GM19240 (cell line): ENCODE measurements around the gene RPLP1.

Experiments
- DNase-seq: peaks from one replicate; pipeline ENCODE4 v3.0.0; 2011; ENCODE audit warnings: low spot score; ENCODE audit not compliant: insufficient read length

Gene RPLP1

DNA sequence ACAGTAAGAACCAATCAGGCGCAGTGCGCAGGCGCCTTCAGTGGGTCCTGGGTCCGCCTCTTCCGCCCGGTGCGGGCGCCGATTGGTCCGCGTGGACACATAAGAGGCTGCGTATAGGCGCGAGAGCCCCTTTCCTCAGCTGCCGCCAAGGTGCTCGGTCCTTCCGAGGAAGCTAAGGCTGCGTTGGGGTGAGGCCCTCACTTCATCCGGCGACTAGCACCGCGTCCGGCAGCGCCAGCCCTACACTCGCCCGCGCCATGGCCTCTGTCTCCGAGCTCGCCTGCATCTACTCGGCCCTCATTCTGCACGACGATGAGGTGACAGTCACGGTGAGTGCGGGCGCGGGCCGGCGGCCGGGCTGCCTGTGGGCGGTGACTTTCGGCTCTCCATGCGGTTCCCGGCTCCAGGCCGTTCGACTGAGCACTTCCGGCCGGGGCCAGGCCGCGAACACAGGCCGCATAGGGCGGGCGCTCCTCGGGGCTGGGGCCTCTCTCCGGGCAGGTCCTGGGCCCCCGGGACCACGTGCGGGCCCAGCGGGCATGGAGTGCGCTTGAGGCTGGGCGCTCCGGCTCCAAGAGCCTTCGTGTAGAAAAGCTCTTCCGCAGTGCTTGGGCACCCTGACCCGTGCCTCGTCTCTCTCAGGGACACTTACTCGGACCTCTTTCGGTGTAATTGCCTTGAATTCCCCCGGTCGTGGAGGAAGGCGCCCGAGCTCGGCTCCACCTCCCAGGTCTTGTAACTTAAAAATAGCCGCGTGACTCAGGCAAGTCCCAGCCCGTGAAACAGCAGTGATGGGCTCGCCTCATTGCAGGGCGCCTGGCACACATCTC lies at the start of gene RPLP1:
TSS of gene RPLP1 (plus strand) at position 127 of the 830 bp plus-strand sequence. CDS start at position 258, 131 bp downstream.
- DNase-seq: peak; percentile 53

DNA sequence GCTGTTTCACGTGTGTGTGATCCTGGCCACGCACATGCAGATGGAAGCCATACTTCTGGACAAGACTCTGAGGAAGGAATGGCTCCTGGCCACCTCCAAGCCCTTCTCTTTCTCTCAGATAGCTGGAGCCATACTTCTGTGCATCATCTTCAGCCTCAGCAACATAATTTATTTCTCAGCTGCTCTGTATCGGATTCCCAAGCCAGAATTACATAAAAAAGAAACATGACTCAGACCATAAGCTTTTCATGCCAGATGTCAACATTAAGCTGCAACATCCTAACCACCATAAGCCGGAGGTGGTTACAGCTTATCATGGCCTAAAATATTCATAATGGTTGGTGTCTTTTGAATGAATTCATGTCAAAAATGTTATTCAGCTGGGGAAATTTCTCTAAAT lies 49.0 kb upstream of the RPLP1 start:
- DNase-seq: no peak

DNA sequence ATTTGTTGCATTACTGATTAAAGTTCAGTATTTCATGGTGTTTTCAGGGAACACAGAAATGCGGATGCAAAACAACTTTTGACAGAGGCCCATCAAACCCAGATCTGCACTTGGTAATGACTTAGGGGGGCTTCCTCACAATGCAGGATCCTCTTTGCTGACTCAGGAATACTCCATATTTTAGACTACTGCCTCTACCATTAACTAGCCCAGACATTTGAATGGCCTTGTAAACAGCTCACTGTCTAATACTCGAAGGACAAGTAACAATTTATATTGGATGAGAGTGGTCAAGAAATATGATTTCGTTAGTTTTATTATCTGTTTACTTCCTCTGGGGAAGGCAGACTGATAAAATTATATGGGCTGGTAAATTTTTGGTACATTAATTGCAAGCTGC lies 47.5 kb upstream of the RPLP1 start:
- DNase-seq: no peak

DNA sequence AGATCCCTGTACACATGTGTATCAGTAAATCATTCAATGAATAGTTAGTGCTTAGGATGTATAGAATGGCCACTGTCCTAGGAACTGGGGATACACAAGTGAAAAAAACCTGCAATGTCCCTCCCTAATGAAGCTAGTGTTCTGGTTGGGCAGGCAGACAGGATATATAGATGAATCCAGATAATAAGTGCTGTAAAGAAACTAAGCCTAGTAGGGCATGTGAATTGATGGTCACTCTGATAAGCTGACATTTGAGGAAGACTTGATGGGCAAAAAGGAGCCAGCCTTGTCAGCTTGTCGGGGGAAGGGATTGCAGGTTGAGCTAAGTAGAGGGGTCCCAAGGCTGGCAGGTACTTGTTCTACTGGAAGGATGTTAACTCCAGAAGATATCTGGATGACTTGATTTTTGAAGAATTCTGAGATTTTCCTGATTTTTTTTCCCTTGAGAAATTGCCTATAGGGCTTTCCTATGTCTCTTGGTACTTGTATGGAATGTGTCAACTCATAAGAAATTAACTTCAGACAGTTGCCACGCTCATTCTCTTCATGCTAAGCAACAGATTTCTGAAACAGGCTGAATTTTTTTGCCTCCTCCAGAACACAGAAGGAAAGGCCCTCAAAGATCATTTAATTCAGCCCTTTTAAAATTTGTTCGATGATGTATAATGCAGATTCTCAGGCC lies 44.8 kb upstream of the RPLP1 start:
- no peak for DNase-seq

DNA sequence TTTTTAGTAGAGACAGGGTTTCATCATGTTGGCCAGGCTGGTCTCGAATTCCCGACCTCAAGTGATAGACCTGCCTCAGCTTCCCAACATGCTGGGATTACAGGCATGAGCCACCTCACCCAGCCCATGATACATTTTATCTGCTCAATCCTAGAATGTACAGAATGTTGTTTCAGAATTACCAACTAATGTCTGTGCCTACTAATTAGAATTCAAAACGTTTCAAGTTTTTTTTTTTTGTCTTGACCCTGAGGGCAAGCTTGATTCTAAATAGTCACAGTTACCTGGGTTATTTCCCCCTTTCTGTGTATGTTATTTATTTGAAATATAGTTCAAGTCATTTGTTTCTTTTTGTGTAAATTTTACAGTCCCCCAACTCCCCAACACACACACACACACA lies 43.8 kb upstream of the RPLP1 start:
- no peak for DNase-seq

DNA sequence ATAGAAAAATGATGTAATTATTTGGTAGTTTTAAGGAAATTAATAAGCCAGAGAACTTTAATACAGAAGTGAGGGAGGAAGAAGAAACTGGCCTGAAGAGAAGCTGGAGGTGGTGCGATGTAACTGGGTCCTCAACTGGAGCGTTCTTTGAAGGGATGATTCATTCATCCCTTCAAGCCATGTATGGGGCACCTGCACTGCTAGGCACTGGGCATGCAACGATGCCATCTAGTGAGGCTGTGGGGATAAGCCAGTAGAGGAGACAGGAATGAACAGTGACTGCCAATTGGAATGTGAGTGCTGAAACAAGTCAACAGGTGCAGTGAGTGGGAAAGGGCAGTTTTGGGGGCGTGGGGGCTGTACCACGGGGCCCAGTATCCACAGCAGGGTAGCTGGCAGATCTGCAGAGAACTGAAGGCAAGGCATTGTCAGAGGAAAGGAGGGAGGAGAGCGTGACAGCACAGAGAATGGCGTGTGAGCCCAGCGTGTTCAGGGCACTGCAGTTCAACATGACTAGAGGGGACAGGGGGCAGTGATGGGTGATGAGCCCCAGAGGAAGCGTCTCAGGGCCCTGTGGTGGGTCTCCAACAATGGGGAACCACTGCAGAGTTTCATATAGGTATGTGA lies 42.3 kb upstream of the RPLP1 start:
- DNase-seq: no peak

DNA sequence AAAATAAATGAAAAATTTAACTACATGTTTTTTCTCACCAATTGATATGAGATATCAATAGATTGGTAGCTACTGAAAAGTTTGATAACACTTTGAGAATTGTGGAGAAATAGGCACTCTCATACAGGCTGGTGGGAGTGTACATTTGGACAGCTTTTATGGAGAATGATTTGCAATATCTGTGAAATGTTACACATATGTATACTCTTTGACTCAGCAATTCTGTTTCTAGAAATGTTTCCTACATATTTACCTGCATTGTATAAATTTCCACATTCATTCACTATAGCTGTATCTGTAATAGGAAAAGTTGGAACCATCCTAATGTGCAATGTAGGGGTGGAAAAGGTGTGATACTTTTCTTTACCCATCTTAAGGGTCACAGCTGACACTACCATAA lies 40.3 kb upstream of the RPLP1 start:
- DNase-seq: no peak

DNA sequence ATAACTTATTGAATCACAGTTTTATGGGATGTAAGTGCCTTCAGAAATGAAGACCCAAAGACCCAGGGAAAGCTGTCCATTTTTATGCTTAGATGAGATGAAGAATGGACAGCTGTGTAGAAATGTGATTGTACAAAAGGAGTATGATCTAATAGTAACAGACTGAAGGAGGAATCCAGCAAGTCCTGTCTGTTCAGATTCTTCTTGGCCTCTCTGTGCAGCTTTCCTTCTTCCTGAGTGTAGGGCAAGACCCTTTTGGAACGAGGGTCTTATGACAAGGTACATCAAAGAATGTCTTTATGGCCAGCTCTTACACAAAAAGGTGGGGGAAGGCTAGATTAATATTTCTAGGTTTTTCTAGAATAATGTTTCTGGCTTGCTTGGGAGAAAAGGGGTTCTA lies 39.9 kb upstream of the RPLP1 start:
- no peak for DNase-seq

DNA sequence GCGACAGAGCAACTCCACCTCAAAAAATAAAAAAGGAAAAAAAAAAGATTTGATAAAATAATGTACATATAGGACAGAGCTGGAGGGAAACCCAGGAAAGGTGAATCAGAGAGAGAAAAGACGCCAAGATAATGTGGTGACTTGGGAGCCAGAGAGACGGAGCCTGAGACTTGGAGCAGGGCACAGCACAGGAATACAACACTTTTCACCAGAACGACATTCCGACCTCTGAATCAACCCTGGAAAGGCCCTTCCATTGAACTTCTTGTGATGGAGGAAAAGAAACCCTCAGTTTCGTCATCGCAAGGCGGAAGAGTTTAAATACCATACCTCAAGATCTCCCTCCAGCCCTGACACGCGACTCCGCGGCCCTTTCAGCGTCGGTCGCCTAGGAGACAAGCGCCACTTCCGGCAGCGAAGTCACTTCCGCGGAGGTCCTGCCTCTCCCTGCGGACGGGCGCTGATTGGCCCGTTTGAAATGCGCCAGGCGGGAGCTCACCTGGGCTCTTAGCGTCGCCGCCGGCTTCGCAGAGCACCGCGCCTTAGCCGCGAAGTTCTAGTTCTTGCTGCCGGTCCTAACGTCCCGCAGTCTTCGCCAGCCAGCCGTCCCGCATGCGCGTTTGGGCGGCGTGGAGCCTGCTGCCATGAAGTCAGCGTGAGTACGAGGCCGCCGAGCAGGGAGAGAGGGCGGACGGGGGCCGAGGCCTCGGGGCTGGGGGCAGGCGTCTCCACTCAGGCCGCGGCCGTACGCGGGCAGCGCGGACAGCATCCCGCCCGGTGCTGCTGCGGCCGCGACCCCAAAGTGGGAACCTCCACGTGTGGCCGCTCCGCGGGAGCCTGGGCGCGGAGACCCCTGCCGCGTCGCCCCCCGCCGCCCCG lies 38.6 kb upstream of the RPLP1 start, which contains the start of gene KIF23:
TSS of gene KIF23 (plus strand) at position 528 of the 879 bp plus-strand sequence. CDS start at position 645, 117 bp downstream.
- peak; percentile 95 for DNase-seq

DNA sequence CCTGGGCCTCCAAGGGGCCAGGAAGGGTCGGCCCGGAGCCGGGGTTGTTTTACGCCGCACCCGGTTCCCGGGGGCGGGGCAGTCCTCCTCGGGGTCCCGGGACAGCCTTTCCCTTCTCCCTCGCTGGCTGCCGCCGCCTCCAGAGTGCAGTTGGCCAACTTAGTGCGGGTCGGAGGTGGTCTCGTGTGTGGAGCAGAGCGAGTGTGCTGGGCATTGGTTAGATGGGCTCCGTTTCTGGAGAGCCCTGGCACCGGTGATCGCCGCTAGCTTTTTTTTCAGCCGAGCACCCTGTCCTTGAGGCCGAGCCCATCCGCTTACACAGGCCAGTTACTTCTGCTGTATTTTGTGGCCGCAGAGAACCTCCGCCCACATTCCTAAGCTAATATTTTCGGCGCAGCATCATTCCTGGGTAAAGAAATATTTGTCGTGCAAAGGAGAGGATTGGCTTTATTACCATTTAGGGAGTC lies 37.9 kb upstream of the RPLP1 start:
- DNase-seq: no peak

DNA sequence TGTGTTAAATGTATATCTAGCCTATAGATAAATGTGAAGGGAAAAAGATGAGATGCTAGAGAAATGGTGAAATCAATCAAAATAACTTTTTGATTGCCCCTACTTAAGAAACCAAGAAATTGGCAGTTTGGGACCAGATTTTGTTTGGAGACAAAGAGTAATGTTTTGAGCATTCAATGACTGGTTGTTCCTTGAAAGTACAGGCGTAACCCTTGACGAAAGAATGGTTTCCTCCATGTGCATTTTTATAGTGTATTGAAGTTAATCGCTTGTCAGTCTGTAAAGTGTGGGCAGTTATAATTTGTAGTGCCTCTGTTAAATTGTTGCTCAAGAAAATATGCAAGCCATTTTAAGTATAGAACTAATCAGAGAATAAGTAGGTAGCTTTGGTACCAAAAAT lies 37.2 kb upstream of the RPLP1 start:
- no peak for DNase-seq

DNA sequence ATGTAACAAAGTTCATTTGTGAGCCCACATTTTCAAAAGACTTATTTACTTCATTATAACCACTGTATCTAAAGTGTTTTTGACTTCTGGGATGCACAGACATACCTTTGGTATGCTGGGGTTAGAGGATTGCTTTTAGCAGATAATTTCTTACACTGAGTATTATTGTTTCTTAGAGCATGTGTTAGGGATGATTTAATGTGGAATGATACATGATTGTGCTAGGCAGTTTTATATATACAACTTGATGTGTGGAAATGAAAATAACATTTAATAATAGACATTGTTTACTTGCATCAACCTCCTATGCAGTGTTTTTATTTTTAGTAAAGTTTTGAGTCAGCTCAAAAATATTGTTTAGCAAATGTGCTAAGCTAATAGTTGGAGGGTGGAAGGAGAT lies 35.0 kb upstream of the RPLP1 start:
- DNase-seq: no peak

DNA sequence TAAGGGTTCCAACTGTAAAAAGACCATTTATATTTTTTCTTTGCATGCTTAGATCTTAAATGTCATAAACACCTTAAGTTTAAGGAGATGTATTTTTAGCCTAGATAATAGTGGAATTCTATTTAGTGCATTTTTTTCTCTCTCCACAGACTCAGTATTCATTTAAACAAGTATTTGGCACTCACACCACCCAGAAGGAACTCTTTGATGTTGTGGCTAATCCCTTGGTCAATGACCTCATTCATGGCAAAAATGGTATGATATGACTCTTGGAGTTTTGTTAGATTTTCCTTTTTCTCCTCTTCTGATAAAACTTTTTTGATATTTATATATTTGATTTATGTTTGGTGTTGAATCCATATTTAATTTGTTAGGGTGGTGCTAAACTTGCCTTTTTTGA lies 31.1 kb upstream of the RPLP1 start:
- no peak for DNase-seq

DNA sequence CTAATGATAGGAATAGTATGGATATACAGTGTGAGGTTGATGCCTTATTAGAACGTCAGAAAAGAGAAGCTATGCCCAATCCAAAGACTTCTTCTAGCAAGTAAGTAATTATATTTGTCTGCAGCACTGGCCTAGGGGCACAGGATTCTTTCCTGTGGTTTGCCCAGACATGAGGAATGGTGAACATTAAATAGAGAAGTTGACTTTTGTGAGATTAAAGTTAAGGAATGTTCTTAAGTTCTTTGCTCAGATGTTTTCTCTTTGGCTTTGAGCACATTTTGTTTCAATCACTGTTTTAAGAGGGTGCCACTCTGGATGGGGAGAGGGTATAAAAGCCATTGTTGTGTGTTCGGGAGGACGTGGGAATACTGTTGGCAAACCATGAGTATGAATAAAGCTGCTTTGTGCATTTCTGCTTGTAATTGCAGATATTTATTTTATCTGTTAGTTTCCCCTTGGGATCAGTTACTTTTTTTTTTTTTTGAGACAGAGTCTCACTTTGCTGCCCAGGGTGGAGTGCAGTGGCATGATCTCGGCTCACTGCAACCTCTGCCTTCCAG lies 30.2 kb upstream of the RPLP1 start:
- DNase-seq: no peak

DNA sequence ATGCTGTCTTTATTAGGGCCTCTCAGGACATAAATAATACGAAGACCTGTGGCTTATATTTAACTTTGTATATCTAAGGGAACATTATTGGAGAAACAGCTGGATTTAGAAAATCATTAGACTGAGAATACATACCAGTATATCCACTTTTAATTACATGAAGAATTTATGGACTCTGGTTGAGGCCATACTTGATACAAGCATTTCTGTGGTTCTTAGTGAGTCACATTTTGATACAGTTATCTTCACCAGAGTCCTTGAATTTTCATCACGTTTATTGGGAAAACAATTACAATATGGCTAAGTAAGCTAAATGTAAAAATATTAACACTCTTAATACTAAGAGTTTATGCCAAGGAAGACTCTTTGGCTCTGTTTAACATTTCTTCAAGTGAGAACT lies 28.6 kb upstream of the RPLP1 start:
- no peak for DNase-seq

DNA sequence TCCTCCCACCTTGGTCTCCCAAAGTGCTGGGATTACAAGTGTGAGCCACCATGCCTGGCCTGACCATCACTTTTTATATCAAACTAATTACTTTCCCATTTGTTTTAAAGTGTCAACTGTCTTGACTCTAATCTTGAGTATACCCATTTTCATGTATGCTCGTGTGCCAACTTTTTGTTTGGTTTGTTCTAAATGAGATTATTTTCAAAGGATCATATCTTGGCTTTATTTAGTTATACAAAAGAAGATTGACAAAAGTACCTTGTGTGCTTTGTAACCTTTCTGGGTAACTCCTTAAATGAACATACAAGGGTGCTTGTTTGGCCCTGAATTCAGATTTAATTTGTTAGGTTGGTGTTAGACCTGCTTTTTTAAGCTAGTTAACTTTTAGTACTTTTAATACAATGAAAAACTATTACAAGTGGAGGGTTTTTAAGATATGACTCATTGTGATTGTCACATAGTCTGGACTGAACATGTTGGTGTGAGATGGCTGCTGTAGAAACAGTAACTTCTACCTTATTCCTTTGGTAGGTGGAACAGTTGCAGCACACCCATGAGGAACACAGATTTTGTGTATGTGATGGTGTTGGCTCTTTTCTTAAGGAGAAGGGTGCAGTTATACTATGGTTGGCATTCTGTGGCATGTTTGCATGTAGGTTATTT lies 27.7 kb upstream of the RPLP1 start:
- no peak for DNase-seq

DNA sequence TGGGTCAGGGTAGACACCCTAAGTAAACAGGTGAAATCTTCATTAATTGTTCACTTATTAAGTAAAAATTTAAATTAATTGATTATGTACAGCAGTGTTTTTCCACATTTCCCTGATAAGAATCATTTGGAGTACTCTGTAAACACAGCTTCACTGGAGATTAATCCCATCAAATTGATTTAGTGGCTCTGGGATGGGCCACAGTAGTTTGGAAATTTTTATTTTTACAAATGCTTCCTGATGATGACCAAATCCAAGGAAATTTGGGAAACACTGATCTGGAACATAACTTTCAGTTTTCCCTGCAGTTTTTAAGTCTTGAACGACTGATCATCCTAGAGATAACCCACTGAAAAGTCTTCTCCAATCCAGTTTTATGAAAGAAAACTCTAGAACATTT lies 18.8 kb upstream of the RPLP1 start:
- no peak for DNase-seq

DNA sequence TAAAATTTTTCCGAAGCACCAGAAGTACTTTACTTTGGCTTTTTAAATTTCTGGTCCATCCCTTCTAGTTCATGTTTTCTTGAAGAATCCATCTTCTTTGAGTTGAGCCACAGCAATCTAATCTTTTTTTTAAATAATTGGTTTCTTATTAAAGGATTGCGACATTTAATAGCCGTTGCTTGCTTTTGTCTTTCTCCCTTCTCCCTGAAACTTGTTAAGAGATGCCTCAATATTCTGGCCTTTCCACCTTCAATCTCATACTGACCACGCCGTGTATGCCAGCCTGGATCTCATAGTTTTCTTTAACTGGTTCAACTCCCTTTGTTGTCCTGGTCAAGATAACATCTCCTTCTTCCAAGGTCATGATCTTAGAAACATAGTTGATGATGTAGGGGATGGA lies 18.4 kb upstream of the RPLP1 start:
- no peak for DNase-seq

DNA sequence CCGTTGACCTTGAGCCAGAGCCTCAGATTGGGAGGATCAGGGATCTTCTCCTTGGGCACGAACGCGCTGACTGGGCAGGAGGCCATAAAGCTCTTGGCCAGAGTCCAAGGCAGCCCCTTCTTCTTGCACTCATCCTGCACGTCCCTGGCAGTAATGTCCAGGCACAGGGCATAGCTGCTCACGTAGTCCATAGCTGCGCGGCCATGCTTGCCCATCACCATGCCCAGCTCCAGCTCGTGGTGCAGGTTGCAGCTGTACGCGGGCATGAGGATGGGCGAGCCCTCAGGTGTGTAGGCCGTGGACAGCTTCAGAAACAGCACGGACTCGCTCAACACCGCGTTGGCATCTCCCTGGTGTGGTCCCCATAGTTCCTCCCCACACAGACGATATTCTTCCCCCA lies 17.9 kb upstream of the RPLP1 start:
- DNase-seq: no peak

DNA sequence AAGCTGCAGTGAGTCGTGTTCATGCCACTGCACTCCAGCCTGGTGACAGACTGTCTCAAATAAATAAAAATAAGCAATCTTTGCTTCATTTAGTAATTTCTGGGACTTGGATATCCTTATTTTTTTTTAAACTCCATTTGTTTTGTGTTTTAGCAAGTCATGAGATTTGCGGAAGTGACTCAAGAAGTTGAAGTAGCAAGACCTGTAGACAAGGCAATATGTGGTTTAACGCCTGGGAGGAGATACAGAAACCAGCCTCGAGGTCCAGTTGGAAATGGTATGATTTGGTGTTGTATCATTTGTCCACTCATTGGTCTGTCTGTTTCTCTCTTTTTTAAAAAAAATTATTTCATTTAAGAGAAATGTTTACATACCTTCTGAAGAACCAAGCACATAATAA lies 16.6 kb upstream of the RPLP1 start:
- no peak for DNase-seq
